Measurements from ENCODE around the gene ARID1A.
"Not testable (repeated sequence)": the region's sequence is repeated elsewhere in the genome, so short reads cannot be mapped to it uniquely, and the experiment has no call there.

ARID1A gene

DNA sequence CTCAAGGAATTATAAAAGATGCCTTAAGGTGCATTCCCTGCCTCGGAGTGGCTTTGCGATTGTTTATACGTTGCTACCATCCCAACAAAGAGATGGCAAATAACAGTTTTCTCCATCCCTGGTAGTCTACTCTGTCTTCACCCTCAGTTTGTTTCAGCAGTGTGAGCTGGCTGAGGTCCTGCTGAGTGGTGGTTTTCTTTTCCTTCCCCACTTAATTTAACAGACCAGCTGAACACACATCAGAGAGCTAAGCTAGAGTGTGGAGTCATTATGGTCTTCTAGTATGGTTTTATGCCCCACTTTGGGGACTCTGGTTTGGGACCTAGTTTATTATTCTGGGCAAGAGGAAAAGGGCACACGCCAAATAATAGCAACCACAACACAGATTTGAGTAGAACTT, 94.1 kb downstream of the ARID1A start:
- DNase-seq, result no peak

DNA sequence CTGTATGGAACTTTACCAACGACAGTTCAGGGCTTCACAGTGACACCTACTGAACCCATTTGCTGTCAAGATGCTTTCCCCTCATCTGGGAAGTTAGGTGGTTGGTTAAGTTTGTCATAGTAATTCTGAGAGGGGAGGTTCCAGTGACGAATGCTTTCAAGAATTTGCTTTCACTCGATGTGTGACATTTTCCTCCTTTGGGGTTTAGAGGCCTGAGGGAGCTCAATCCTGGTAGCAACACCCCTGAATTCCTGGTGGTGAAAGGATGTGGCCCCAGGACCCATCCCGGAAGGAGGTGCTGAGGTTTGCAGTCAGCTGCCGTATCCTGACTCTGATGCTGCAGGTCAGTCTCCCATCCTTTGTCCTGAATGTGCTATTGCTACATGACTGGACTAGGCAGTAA, 94.7 kb downstream of the ARID1A start:
- DNase-seq, result no peak

DNA sequence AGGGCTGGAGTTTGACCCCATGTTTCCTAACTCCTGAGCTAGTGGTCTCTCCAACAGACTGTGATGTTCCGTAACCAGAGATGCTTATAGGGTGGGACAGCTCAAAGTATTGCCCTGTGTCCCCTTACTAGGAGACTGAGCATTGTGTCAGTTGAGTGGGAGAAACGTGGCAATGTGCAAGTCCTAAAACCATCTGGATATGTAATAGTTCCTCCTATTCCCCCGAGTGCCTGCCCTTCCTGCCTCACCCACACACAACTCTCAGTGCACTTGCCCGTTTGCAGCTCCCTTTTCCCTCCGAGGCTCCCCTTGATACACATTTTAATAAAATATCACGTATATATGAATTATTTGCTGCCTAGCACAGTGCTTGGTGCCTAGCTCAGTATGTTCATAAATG, 95.3 kb downstream of the ARID1A start:
- DNase-seq, result no peak

DNA sequence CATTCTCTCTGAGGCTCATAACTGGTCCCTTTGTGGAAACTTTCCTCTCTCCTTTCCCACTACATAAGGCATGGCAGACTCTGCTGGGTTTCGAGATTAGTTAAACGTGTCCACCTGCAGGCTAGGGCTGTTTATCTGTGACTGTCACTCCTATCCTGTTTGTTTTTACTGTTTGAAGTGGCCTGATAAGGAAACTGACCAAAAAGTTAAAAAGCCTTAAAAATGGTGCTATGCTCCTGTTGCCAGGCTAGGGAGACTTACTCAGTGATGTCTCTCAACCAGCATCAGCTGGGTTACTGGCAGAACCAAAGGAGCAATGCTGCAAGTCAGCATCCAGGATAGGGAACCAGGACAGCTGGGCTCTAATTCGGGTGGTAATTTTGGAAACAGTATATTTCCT, 95.8 kb downstream of the ARID1A start:
- no peak for DNase-seq

DNA sequence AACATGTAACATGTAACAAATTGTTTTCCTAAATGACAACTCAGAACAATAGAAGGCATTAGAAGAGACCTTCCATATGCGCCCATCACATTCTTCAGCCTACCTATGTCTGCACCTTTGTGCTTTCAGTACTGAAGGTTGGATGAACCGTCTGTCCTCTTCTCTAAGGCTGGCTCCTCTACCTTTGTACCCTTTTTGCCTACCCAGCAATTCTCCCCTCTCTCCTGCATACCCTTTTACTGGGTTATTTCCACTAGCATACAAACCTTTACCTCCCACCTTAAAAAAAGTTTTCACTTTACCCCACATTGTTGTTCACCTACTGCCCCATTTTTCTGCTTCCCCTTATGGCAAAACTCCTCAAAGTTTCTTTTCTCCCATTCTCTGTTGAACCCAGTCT, 97.1 kb downstream of the ARID1A start:
- DNase-seq, result no peak

- DNase-seq, result no peak
Measured at GRCh38 chr1:26794391-26794790, 98.6 kb downstream of the ARID1A start.

- DNase-seq, result no peak
Measured at GRCh38 chr1:26797627-26798026, 101.8 kb downstream of the ARID1A start.

- DNase-seq, result no peak
Measured at GRCh38 chr1:26799479-26800142, 103.8 kb downstream of the ARID1A start.

DNA sequence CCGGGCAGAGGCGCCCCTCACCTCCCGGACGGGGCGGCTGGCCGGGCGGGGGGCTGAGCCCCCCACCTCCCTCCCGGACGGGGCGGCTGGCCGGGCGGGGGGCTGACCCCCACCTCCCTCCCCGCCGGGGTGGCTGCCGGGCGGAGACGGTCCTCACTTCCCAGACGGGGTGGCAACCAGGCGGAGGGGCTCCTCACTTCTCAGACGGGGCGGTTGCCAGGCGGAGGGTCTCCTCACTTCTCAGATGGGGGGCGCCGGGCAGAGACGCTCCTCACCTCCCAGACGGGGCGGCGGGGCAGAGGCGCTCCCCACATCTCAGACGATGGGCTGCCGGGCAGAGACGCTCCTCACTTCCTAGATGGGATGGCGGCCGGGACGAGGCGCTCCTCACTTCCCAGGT, 108.1 kb downstream of the ARID1A start:
- DNase-seq, result not testable (repeated sequence)

DNA sequence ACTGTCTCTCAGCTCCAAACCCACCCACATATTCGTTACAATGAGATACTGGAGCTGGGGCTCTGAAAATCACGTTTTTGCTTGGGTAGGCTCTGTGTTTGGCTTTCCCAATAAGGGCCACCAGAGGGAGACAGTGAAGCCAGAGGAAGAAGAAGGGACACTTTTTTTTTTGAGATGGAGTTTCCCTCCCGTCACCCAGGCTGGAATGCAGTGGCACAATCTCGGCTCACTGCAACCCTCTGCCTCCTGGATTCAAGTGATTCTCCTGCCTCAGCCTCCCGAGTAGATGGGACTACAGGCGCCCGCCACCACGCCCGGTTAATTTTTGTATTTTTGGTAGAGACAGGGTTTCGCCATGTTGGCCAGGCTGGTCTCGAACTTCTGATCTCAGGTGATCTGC, 114.3 kb downstream of the ARID1A start:
- peak; percentile 77 for DNase-seq

DNA sequence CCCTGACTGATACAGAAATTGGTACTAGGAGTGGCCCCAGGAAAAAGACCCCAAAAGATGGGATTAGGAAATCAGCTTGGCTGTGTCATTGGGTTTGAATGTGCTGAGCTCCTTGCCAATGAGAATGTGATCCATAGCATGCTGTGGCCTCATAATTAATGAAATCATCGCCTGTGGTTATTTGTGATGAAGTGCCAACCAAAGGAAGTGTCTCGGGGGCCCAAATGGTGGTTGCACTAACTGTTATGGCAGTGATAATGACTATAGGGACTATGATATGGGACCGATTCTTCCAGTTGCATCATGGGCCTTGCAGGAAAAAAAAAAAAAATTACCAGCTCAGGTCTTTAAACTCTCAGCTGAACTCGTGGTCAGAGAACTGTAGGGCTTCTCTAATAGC, 115.2 kb downstream of the ARID1A start:
- DNase-seq, result no peak

DNA sequence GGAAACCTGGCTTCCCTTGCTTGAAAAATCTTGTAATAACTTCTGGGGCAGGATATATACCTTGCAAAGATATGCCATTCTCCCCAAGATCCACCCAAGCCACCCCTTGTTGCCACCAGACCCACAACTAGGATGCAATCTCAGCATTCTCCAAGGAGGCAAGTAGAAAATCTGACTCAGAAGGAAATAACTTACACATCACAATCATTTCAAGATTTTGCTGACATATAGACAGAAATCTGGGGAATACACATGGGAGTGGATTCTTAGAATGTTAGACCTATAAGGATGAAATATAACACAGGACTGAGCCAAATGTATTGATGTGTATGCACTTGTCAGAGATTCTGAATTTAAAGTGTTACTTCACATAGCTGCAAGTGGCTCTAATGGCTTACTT, 115.9 kb downstream of the ARID1A start:
- no peak for DNase-seq

DNA sequence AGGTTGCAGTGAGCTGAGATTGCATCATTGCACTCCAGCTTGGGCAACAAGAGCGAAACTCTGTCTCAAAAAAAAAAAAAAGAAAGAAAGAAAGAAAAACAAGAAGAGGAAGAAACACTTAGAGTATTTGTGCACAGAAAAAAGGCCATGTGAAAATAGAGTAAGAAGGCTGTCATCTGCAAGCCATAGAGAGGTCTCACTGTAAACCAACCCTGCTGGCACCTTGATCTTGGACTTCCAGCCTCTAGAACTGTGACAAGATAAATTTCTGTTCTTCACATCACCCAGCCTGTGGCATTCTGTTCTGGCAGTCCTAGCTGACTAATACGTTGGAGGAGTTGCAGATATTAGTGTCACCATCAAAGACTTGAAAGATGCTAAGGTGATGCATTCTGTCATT, 118.6 kb downstream of the ARID1A start:
- no peak for DNase-seq

DNA sequence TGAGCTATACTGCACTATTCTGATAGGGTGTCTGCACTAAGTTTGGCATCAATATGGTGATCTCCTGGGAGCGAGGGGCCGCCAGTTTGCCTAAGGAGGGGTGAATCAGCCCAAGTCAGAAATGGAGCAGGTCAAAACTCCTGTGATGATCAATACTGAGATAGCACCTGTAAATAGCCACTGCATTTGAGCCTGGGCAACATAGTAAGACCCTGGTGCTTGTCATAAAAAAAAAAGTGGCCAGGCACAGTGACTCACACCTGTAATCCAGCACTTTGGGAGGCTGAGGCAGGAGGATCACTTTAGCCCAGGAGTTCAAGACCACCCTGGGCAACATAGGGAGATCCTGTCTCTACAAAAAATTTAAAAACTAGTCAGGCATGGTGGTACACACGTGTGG, 119.1 kb downstream of the ARID1A start:
- DNase-seq, result no peak

DNA sequence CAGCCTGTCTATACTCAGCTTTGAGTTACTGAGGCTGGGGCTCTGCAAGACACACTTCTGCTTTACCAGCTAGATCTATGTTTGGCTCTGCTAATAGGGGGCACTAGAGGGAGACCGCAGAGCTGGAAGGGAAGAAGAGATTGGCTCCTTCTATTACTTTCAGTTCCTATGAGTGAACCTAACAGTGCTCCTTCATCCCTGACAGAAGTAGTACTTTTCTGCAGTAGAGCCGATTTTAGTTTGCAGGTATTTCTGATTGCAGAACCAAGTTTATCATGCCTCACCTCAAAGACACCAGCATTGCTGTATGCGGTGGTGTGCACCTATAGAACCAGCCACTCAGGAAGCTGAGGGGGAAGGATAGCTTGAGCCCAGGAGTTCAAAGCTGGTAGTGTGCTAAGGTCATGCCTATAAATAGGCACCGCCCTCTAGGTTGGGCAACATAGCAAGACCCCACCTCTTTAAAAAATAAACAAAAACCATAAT, 125.0 kb downstream of the ARID1A start:
- no peak for DNase-seq

GRCh38 chr1:26822737-26823395, 127.1 kb downstream of the ARID1A start:
- no peak for DNase-seq

DNA sequence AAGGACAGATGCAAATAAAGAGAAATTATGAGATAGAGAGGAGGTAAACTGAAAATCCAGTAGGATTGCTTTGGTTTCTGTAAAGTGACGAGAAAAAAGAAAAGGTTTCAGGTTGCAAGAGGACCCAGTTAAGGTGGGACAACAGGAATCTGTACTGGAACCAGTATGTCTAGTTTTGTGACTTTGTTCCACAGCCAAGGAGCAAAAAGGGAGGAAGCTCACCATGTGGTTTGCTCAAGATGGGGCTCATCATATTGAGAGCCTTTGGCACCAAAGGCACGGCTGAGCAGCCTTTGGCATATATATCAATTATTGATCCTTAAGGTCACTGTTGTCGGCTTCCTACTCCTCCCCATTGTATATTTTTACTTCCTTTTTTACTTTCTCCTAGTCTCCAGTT, 128.9 kb downstream of the ARID1A start:
- DNase-seq, result no peak

DNA sequence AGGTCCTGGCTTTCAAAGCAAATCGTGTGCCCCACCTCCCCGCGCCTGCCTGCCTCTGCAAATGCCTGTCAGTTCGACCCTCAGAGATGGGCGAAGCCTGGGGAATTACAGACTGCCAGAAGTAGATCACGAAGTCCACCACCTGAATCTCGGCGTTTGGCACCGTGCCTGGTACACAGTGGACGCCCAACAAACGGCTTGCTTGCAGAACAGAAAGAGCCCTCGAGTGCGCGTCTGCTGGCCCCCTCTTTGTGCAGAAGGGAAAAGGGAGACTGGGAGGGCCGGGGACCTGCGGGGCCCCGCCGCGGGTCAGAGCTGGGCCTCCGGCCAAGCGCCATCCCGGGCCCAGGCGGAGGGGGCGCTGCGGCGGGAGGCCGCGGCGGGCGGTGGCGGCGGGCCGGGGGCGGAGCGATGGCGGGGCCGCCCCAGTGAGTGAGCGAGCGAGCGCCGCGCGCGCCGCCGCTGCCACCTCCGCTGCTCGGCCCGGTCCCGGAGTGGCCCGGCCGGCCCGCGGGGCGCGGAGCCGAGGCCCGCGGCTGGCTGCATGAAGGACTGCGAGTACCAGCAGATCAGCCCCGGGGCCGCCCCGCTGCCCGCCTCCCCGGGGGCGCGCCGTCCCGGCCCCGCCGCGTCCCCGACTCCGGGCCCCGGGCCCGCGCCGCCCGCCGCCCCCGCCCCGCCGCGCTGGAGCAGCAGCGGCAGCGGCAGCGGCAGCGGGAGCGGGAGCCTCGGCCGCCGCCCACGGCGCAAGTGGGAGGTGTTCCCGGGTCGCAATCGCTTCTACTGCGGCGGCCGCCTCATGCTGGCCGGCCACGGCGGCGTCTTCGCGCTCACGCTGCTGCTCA, 130.7 kb downstream of the ARID1A start, which contains the start of gene ZDHHC18:
ZDHHC18 (plus strand) TSS at position 428 of the 845 bp plus-strand sequence; CDS start at position 545, 117 bp downstream.
- peak; percentile 53 for DNase-seq

GRCh38 chr1:26827106-26827604, 131.3 kb downstream of the ARID1A start:
- no peak for DNase-seq

DNA sequence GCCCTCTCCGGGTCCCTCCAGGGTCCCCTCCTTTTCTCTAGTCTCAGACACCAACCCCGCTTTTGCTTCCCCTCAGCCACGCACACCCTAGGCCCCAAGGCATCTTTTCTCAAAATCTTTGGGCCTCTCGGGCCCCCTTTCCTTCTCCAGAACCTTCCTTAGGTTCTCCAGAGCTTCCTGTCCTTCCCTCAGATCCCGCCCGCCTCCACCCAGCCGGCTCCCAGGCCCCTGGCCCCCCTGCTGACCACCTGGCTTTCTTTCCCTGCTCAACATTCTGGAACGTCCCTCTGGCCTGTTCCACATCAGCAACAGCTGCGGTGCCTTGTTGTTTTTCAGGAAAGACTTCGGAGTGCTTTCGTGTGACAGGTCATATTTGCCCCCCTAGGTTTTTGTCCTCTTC, 131.8 kb downstream of the ARID1A start:
- no peak for DNase-seq

DNA sequence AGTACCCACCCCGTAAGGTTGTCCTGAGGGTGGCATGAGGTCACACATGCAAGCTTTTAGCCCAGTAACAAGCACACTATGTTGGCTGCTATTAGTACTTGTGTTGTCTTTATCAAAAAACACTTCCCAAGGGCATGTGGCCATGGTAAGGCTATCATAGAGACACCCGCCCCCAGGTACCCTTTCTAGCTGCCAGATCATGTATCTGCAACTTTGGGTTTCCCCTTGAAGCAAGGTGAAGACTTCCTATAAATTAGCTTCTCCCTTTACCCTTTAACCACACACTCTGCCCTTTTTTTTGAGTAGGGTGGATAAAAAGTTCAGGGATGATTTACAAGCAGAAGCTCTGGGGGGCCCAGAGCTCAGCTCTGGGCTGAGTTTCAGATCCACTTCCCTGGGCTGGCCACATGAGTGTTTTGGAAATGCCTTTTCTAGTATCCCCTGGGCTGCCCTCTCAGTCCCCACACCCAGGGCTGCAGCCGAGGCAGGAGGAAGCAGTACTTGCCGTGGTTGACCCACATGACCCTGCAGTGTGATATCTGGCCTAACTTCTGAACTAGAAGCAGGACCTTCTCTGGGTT, 132.7 kb downstream of the ARID1A start:
- no peak for DNase-seq

DNA sequence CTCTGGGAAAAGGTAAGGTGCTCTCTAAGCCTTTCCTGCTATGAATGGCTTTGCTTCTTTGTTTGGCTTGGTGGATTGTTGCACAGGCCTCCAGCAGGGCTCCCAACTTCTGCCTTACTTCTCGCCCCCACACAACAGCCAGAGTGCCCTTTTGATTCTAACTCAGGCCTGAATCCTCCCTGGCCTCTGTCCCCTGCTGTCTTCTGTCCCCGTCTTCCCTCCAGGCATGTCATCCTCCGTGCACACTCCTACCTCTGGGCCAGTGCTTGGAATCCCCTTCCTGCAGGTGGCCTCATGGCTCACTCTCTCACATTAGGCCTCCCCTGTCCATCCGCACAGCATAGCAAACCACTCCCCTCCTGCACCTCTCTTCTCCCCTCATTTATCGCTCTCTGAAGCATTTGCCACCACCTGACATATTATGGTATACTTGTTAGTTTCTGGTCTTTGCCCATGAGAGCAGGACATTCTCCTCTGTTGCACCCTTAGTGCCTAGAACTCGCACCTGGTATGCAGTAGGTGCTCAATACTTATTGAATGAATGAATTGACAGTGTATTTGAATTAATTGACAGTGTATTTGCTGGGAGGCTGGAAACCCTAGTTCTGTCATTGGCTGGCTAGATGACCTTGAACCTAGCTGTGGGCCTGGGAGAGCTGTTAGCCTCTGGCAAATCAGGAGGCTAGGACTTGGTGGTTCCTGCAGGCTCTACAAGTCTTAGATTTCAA, 133.5 kb downstream of the ARID1A start:
- no peak for DNase-seq

Measured in activated T-cell treated with anti-CD3 and anti-CD28 coated beads for 4 hours (primary cell).